Neural cell (in vitro differentiated cells): ENCODE measurements around the gene PLXDC2.

Experiments
- POLR2AphosphoS5 ChIP-seq: IDR thresholded peaks from 2 replicates; pipeline ENCODE4 v1.6.1; 2012
- TF ChIP-seq, protein P1 (sequence below): fragments of 450-650 bp; IDR thresholded peaks from 2 replicates; pipeline ENCODE4 v1.5.1; 2014; ENCODE audit warnings: antibody characterized with exemption, mild to moderate bottlenecking, moderate library complexity; ENCODE audit not compliant: poor library complexity, severe bottlenecking

DNA sequence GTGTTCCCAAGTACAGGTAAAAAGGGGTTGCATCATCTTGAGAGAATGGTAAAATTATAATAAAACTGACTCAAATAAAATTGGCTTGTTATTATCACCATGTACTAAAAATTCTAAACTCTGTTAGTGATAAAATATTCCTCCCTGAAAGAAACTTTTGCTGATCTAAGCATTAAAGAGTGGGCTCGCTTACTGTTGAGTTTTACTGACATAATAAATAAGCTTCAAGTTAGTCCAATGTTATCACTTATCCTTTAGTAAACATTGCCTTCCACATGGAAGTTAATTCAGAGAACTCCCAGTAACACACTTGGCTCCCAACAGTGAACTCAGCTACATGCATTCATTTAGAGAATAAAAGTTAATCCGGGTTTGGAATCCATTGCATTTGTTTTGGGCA lies 456.4 kb downstream of the PLXDC2 start:
- TF ChIP-seq POLR2AphosphoS5 = no peak
- TF ChIP-seq, protein P1, sequence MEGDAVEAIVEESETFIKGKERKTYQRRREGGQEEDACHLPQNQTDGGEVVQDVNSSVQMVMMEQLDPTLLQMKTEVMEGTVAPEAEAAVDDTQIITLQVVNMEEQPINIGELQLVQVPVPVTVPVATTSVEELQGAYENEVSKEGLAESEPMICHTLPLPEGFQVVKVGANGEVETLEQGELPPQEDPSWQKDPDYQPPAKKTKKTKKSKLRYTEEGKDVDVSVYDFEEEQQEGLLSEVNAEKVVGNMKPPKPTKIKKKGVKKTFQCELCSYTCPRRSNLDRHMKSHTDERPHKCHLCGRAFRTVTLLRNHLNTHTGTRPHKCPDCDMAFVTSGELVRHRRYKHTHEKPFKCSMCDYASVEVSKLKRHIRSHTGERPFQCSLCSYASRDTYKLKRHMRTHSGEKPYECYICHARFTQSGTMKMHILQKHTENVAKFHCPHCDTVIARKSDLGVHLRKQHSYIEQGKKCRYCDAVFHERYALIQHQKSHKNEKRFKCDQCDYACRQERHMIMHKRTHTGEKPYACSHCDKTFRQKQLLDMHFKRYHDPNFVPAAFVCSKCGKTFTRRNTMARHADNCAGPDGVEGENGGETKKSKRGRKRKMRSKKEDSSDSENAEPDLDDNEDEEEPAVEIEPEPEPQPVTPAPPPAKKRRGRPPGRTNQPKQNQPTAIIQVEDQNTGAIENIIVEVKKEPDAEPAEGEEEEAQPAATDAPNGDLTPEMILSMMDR = no peak
